Head of caudate nucleus (tissue), 42 donors: Measurements from ENCODE around the gene SESN2.
A peak's percentile ranks its signal among the peaks of the same experiment; 100 is the strongest.

Source experiments
- DNase-seq, 42 donors: peaks; one replicate each; pipeline versions ENCODE4 v3.0.0 to v3.0.0-alpha.2; 2020 to 2021; ENCODE audit warnings: mixed read lengths in 7 of 42
- intact Hi-C: fragments of 100-400 bp; cut with DNase I; formaldehyde crosslinking; loops from one replicate; pipeline ENCODE4 v1.15.0; 2022

Gene SESN2

GRCh38 chr1:28259252-28259933 lies at the start of gene SESN2:
SESN2 (plus strand) TSS chr1:28259518; CDS start chr1:28259848, 330 bp downstream.
- intact Hi-C loops: no loop called here
- peak; percentile 98 to 100 (median 99) for DNase-seq

- DNase-seq: no peak
- intact Hi-C loops: loop anchor here (5.0 to 10.0 kb wide), 2 partner anchors 117 to 355 kb away; no protein-coding TSS in a partner anchor
Observed at GRCh38 chr1:28209700-28210099, 49.6 kb upstream of the SESN2 start.

- intact Hi-C loops: no loop called here
- DNase-seq: no peak
Observed at GRCh38 chr1:28213315-28213714, 46.0 kb upstream of the SESN2 start.

- intact Hi-C loops: no loop called here
Observed at GRCh38 chr1:28229089-28229488, 30.2 kb upstream of the SESN2 start.

GRCh38 chr1:28229996-28230395 lies 29.3 kb upstream of the SESN2 start:
- intact Hi-C loops: no loop called here
- no peak for DNase-seq

More at GRCh38 chr1:28229089-28229488, 30.2 kb upstream of the SESN2 start:
- no peak for DNase-seq

GRCh38 chr1:28232558-28233263 lies 26.6 kb upstream of the SESN2 start, which contains the start of gene DNAJC8:
DNAJC8 (minus strand) TSS chr1:28233029; CDS start chr1:28232998, 31 bp downstream.
- intact Hi-C loops: no loop called here
- peak; percentile 93 to 100 (median 97) for DNase-seq

- intact Hi-C loops: no loop called here
Observed at GRCh38 chr1:28233264-28233606, 26.1 kb upstream of the SESN2 start.

GRCh38 chr1:28235755-28236655 lies 23.3 kb upstream of the SESN2 start, which contains the start of gene ATP5IF1:
ATP5IF1 (plus strand) TSS chr1:28236124; CDS start chr1:28236184, 60 bp downstream.
- intact Hi-C loops: no loop called here
- DNase-seq: peak; percentile 93 to 100 (median 99)

More at GRCh38 chr1:28233264-28233606, 26.1 kb upstream of the SESN2 start:
- peak in 3 of 42 donors; percentile 26 to 42 (median 29) for DNase-seq

- intact Hi-C loops: no loop called here
- peak in 5 of 42 donors; percentile 9 to 35 (median 26) for DNase-seq
Observed at GRCh38 chr1:28236656-28237322, 22.5 kb upstream of the SESN2 start.

GRCh38 chr1:28239004-28239403 lies 20.3 kb upstream of the SESN2 start:
- intact Hi-C loops: no loop called here
- no peak for DNase-seq

GRCh38 chr1:28240024-28240423 lies 19.3 kb upstream of the SESN2 start:
- DNase-seq: no peak
- intact Hi-C loops: no loop called here

GRCh38 chr1:28241638-28242241 lies 17.6 kb upstream of the SESN2 start:
- intact Hi-C loops: no loop called here
- no peak for DNase-seq

- intact Hi-C loops: no loop called here
- no peak for DNase-seq
Observed at GRCh38 chr1:28243685-28244311, 15.5 kb upstream of the SESN2 start.

GRCh38 chr1:28244549-28245251 lies 14.6 kb upstream of the SESN2 start:
- intact Hi-C loops: loop anchor here (5.0 kb wide), 2 partner anchors 83 to 263 kb away; partner anchors contain the start of genes MED18 and RCC1
- DNase-seq: no peak

- no peak for DNase-seq
- intact Hi-C loops: loop anchor here (5.0 kb wide), 2 partner anchors 81 to 261 kb away; partner anchors contain the start of genes MED18 and RCC1
Observed at GRCh38 chr1:28246427-28246832, 12.9 kb upstream of the SESN2 start.

- intact Hi-C loops: loop anchor here (5.0 kb wide), 2 partner anchors 80 to 260 kb away; partner anchors contain the start of genes MED18 and RCC1
- no peak for DNase-seq
Observed at GRCh38 chr1:28247612-28248272, 11.6 kb upstream of the SESN2 start.
